HUES48 (cell line): Measurements from ENCODE around the gene CGNL1.
A peak's percentile ranks its signal among the peaks of the same experiment; 100 is the strongest.

Experiments
- H3K27ac ChIP-seq: one replicate; pipeline ENCODE4 v1.7.0; 2013; ENCODE audit warnings: low read depth, low read length, inconsistent platforms
- H3K27me3 ChIP-seq: 2 replicates; pipeline ENCODE4 v1.6.1; 2013; ENCODE audit warnings: mild to moderate bottlenecking, low read length; ENCODE audit not compliant: control insufficient read depth, insufficient read depth
- H3K36me3 ChIP-seq: 2 replicates; pipeline ENCODE4 v1.6.1; 2013; ENCODE audit warnings: low read length; ENCODE audit not compliant: control insufficient read depth, insufficient read depth
- H3K4me1 ChIP-seq: 2 replicates; pipeline ENCODE4 v1.6.1; 2013; ENCODE audit warnings: mild to moderate bottlenecking, low read length; ENCODE audit not compliant: control insufficient read depth, insufficient read depth
- H3K4me3 ChIP-seq: 2 replicates; pipeline ENCODE4 v1.5.1; 2013; ENCODE audit warnings: mild to moderate bottlenecking, low read depth, low read length
- H3K9ac ChIP-seq: 2 replicates; pipeline ENCODE4 v1.6.1; 2013; ENCODE audit warnings: mild to moderate bottlenecking, low read depth, low read length, moderate library complexity
- H3K9me3 ChIP-seq: 2 replicates; pipeline ENCODE4 v1.6.1; 2013; ENCODE audit warnings: low read length; ENCODE audit not compliant: control insufficient read depth, insufficient read depth

CGNL1 gene

DNA sequence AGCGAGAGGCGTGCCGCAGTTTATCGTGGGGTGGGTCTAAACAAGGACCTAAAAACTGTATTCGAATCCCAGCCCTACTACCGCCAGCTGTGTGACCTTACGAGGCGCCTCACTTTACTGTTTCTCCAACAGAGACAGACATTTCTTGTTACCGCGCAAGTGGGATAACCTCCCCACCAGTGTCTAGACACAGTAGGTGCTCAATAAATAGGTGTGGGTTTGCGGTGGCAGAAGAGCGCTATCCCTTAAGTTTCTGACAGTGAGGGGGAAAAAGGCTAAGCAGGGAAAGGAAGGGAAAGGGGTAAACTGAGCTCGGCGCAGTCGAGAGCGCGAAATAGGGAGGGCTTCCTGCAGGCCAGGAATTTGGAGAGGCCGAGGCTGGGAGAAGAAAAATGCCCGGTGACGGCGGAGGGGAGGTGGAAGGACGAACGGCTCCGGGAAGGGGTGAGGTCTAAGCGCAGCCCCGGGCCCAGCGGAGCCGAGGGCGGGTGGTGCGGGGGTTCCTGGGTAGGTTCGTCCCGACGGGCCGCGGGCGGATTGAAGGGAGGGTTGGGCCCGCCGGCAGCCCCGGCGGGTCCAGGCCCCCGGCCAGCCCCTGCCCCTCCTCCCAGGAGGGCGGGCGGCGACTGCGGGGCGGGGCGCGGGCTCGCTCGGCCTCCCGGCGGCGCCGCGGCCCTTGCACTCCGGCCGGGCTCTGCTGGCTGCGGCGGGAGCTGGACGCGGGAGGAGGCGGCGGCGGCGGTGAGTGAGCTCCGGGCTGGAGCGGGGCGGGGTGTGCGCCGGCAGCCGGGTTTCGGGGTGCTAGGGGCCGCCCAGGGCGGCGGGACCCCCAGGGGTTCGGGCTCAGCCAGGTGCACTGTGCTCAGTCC is at the start of gene CGNL1:
TSS of gene CGNL1 (plus strand) at position 679 of the 869 bp plus-strand sequence. CDS start 61,495 bp downstream, outside the sequence.
- H3K27me3 ChIP-seq = peaks cover 12% of the 10 kb centered on the region
- peaks cover 33% of the 10 kb centered on the region for H3K4me1 ChIP-seq
- H3K27ac ChIP-seq = no peak within 1 kb of the TSS
- peak within 1 kb of the TSS; percentile 39; the same call in 1 of the 2 replicates for H3K9ac ChIP-seq
- no peaks in the 10 kb centered on the region for H3K9me3 ChIP-seq
- no peaks in the 10 kb centered on the region for H3K36me3 ChIP-seq
- peak within 1 kb of the TSS; percentile 74 for H3K4me3 ChIP-seq

GRCh38 chr15:57327985-57328471 is 48.3 kb upstream of the CGNL1 start:
- Histone ChIP-seq H3K4me1 (0 out of 2 replicates have a peak, but pooled peaks cover 4% of the 10 kb centered on the region), H3K27ac (no peak overlapping the region), H3K9me3 (no peaks in the 10 kb centered on the region), H3K27me3 (no peaks in the 10 kb centered on the region), H3K9ac (no peak overlapping the region), H3K36me3 (no peaks in the 10 kb centered on the region), H3K4me3 (no peak overlapping the region)

DNA sequence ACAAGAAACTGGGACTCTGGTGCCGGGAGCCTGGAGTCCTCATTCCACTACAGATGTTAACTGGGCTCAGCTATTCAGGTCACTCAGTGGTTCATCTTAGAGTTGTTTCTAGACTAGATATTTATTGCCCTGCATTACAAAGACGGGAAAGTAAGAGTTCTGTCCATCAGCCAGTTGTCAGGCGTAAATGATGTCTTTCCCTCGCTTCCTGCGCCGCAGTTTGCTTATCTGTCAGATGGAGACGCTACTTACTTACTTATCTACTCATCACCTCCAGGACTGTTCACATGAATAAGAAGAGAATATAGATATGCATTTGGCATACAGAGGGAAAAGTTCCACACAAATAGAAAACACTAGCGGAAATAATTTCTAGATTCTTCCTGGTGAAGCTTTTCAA is 47.8 kb upstream of the CGNL1 start:
- Histone ChIP-seq H3K27ac (no peak overlapping the region), H3K27me3 (no peaks in the 10 kb centered on the region), H3K4me1 (0 out of 2 replicates have a peak, but pooled peaks cover 2% of the 10 kb centered on the region), H3K9me3 (no peaks in the 10 kb centered on the region), H3K36me3 (no peaks in the 10 kb centered on the region), H3K9ac (no peak overlapping the region), H3K4me3 (no peak overlapping the region)

- no peaks in the 10 kb centered on the region for H3K9me3 ChIP-seq
- H3K9ac ChIP-seq = no peak overlapping the region
- H3K36me3 ChIP-seq = no peaks in the 10 kb centered on the region
- no peak overlapping the region for H3K4me3 ChIP-seq
- no peak overlapping the region for H3K27ac ChIP-seq
- no peaks in the 10 kb centered on the region for H3K27me3 ChIP-seq
- H3K4me1 ChIP-seq = no peaks in the 10 kb centered on the region
These were observed 47.4 kb upstream of the CGNL1 start for GRCh38 chr15:57328897-57329296.

DNA sequence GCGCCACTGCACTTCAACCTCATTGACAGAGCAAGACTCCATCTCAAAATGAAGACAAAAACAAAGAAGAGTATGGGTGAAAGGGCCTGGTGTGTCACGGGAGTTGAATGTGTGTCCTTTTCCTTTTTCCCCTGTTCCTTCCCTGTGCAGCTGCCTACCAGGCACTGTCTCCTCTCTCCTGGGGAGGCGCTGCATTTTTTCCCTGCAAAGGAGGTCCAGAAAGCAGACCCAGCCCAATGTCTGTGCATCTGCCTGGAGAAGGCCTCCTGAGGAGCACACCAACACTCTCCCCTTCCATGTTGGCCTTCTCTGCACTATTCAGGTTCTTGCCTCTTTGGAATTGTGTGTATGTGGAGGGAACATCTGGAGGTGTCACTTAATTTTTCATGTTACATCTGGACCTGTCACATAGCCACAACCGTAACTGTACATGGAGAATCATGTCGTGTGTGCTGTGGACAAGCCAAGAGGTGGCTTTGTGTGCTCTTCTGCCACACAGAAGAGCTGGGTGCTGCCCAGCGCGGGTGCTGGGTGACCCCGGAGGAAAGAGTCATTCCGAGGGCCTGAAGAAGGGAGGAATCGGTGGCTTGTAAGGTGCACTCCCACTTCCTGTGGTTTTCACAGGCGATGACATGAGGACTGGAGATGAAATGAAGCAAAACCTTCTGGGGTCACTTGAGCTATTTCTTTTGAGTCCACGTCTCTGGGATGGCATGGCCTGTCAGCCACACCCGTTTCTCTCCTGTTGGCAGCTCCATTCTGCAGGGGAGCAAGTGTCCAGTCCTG is 46.5 kb upstream of the CGNL1 start:
- Histone ChIP-seq H3K9ac (no peak overlapping the region), H3K27me3 (no peaks in the 10 kb centered on the region), H3K36me3 (no peaks in the 10 kb centered on the region), H3K4me3 (no peak overlapping the region), H3K27ac (no peak overlapping the region), H3K9me3 (no peaks in the 10 kb centered on the region), H3K4me1 (no peaks in the 10 kb centered on the region)

DNA sequence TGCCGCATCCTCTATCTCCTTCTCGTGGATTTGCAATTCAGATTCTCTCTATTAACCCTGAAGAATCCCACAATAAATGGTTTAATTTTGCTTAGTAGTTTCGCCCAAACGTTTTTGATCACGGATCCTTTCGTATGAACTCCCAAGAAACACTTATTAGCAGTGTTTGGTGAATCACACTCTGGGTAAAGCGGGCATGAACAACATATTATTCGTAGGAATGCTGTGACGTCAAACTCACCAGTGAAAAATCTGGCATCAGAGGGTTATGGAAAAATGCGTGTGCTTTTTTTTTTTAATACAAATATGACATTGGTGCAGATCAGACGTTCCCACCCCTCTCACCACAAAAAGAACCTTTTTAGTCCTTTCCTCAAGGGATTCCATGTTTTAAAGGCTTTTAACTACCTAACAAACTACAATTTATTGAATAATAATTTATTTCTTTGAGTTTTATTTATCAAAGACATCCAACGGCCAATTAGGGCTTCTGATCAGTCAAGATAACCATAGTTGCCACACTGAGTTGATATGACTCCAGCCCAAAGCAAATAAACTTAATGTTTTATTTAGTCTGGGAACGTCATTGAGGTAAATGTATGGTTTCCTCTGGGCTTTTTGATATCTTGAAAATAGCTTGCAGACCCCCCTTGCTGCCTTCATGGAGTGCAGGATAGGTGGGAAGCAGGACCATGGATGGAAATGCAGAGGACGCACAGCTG is 45.5 kb upstream of the CGNL1 start:
- no peak overlapping the region for H3K9ac ChIP-seq
- no peak overlapping the region for H3K27ac ChIP-seq

GRCh38 chr15:57332326-57332725 is 44.0 kb upstream of the CGNL1 start:
- no peaks in the 10 kb centered on the region for H3K27me3 ChIP-seq
- no peaks in the 10 kb centered on the region for H3K4me1 ChIP-seq
- H3K9me3 ChIP-seq = no peaks in the 10 kb centered on the region
- H3K36me3 ChIP-seq = no peaks in the 10 kb centered on the region
- H3K4me3 ChIP-seq = no peak overlapping the region
- no peak overlapping the region for H3K27ac ChIP-seq
- H3K9ac ChIP-seq = no peak overlapping the region

More for the DNA sequence above, 45.5 kb upstream of the CGNL1 start:
- Histone ChIP-seq H3K9me3 (no peaks in the 10 kb centered on the region), H3K27me3 (no peaks in the 10 kb centered on the region), H3K36me3 (no peaks in the 10 kb centered on the region), H3K4me1 (no peaks in the 10 kb centered on the region), H3K4me3 (no peak overlapping the region)

DNA sequence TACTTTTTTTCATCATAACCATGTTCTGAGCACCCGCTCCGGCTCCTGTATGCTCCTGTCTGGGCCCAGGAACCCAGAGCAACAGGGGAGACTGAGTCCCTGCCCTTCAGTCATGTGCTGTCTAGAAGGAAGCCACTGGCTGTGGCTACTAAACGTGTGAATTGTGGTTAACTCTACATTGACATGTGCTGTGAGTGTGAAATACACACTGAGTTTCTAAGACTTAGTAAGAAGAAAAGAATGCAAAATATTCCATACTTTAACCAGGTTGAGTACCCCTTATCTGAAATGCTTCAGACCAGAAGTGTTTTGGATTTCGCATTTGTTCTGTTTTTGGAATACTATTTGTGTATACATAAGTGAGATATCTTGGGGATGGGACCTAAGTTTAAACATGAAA is 42.8 kb upstream of the CGNL1 start:
- Histone ChIP-seq H3K27me3 (no peaks in the 10 kb centered on the region), H3K27ac (no peak overlapping the region), H3K36me3 (no peaks in the 10 kb centered on the region), H3K4me3 (no peak overlapping the region), H3K9ac (no peak overlapping the region), H3K4me1 (no peaks in the 10 kb centered on the region), H3K9me3 (no peaks in the 10 kb centered on the region)

- Histone ChIP-seq H3K27me3 (no peaks in the 10 kb centered on the region), H3K27ac (no peak overlapping the region), H3K4me3 (no peak overlapping the region), H3K9ac (no peak overlapping the region), H3K9me3 (no peaks in the 10 kb centered on the region), H3K36me3 (no peaks in the 10 kb centered on the region), H3K4me1 (no peaks in the 10 kb centered on the region)
These were observed 42.0 kb upstream of the CGNL1 start for GRCh38 chr15:57334257-57334656.

GRCh38 chr15:57335293-57335715 is 41.0 kb upstream of the CGNL1 start:
- H3K4me3 ChIP-seq = no peak overlapping the region
- no peak overlapping the region for H3K27ac ChIP-seq
- H3K9ac ChIP-seq = no peak overlapping the region
- no peaks in the 10 kb centered on the region for H3K27me3 ChIP-seq
- no peaks in the 10 kb centered on the region for H3K9me3 ChIP-seq
- H3K4me1 ChIP-seq = no peaks in the 10 kb centered on the region
- no peaks in the 10 kb centered on the region for H3K36me3 ChIP-seq
